ENCODE data around the gene NCKAP5. TPM values are rescaled to one million over a fixed set of nuclear protein-coding genes. Genes with fewer than 3 reads are reported as not detected.

Gene NCKAP5
- total RNA-seq, 4 donors from 2014 or later, result 2.7 to 11.7 (median 5.6) TPM

GRCh38 chr2:133109772-133110171, 458.5 kb downstream of the NCKAP5 start:
- H3K27ac ChIP-seq, result no peak overlapping the region
- H3K4me1 ChIP-seq, result no peaks in the 10 kb centered on the region
- no peaks in the 10 kb centered on the region for H3K36me3 ChIP-seq
- no peak for DNase-seq (ENCODE audit: low spot score in 2 of 2)
- 62 to 67% methylated on average over 4 of the region's 4 CpGs for WGBS, 2 donors
- H3K4me3 ChIP-seq, result no peak overlapping the region
- no peaks in the 10 kb centered on the region for H3K27me3 ChIP-seq
- TF ChIP-seq EP300 (IDR thresholded peaks at IDR 0.05) (no peak), POLR2A (IDR thresholded peaks at IDR 0.05) (no peak), CTCF (IDR thresholded peaks at IDR 0.05) (no peak)
- no peaks in the 10 kb centered on the region for H3K9me3 ChIP-seq

- Histone ChIP-seq H3K27me3 (no peaks in the 10 kb centered on the region), H3K4me1 (no peaks in the 10 kb centered on the region), H3K9me3 (no peaks in the 10 kb centered on the region), H3K27ac (no peak overlapping the region), H3K4me3 (no peak overlapping the region), H3K36me3 (no peaks in the 10 kb centered on the region)
- TF ChIP-seq POLR2A (IDR thresholded peaks at IDR 0.05), result no peak
- TF ChIP-seq EP300 (IDR thresholded peaks at IDR 0.05), result no peak
- no peak for TF ChIP-seq CTCF (IDR thresholded peaks at IDR 0.05)
- WGBS, 2 donors, result 85 to 88% methylated on average over 9 of the region's 9 CpGs
- DNase-seq (ENCODE audit: low spot score in 2 of 2), result no peak
Observed at GRCh38 chr2:133107058-133107815, 461.0 kb downstream of the NCKAP5 start.

- Histone ChIP-seq H3K9me3 (no peaks in the 10 kb centered on the region), H3K4me1 (no peaks in the 10 kb centered on the region), H3K36me3 (no peaks in the 10 kb centered on the region), H3K27ac (no peak overlapping the region), H3K27me3 (no peaks in the 10 kb centered on the region), H3K4me3 (no peak overlapping the region)
- TF ChIP-seq POLR2A (IDR thresholded peaks at IDR 0.05), result no peak
- 80 to 84% methylated on average over 2 of the region's 2 CpGs for WGBS, 2 donors
- DNase-seq (ENCODE audit: low spot score in 2 of 2), result no peak
Observed at GRCh38 chr2:133104871-133105270, 463.4 kb downstream of the NCKAP5 start.

- Histone ChIP-seq H3K4me1 (peaks cover 0 to 2% (median 0%) of the 10 kb centered on the region in 4 donors), H3K27ac (no peak overlapping the region), H3K27me3 (no peaks in the 10 kb centered on the region), H3K9me3 (no peaks in the 10 kb centered on the region), H3K36me3 (no peaks in the 10 kb centered on the region), H3K4me3 (no peak overlapping the region)
- no peak for DNase-seq (ENCODE audit: low spot score in 2 of 2)
- no peak for TF ChIP-seq POLR2A (IDR thresholded peaks at IDR 0.05)
- TF ChIP-seq CTCF (IDR thresholded peaks at IDR 0.05), result no peak
- no peak for TF ChIP-seq EP300 (IDR thresholded peaks at IDR 0.05)
- WGBS, 2 donors, result 76 to 81% methylated on average over 1 of the region's 1 CpG
Observed at GRCh38 chr2:133098787-133099186, 469.5 kb downstream of the NCKAP5 start.

- DNase-seq (ENCODE audit: low spot score in 2 of 2), result no peak
- WGBS, 2 donors, result 78 to 81% methylated on average over 3 of the region's 3 CpGs
- H3K36me3 ChIP-seq, result no peaks in the 10 kb centered on the region
- H3K9me3 ChIP-seq, result no peaks in the 10 kb centered on the region
- no peak overlapping the region for H3K27ac ChIP-seq
- no peak for TF ChIP-seq EP300 (IDR thresholded peaks at IDR 0.05)
- H3K4me3 ChIP-seq, result no peak overlapping the region
- peaks cover 0 to 2% (median 0%) of the 10 kb centered on the region in 4 donors for H3K4me1 ChIP-seq
- no peaks in the 10 kb centered on the region for H3K27me3 ChIP-seq
Observed at GRCh38 chr2:133097666-133098065, 470.6 kb downstream of the NCKAP5 start.

- Histone ChIP-seq H3K4me3 (no peak overlapping the region), H3K4me1 (no peaks in the 10 kb centered on the region), H3K36me3 (no peaks in the 10 kb centered on the region), H3K9me3 (no peaks in the 10 kb centered on the region), H3K27ac (no peak overlapping the region), H3K27me3 (no peaks in the 10 kb centered on the region)
- TF ChIP-seq CTCF (IDR thresholded peaks at IDR 0.05) (no peak), EP300 (IDR thresholded peaks at IDR 0.05) (no peak), POLR2A (IDR thresholded peaks at IDR 0.05) (no peak)
- WGBS, 2 donors, result 83% methylated on average over 3 of the region's 3 CpGs
- DNase-seq (ENCODE audit: low spot score in 2 of 2), result no peak
Observed at GRCh38 chr2:133092571-133092970, 475.7 kb downstream of the NCKAP5 start.
